GM12875 (cell line): ENCODE data around the gene TRUB2.

Experiments
- H3K4me3 ChIP-seq: one replicate; pipeline ENCODE4 v1.5.1; 2011; ENCODE audit warnings: low read depth, low read length, control low read depth
- CTCF ChIP-seq: IDR thresholded peaks from 2 replicates; pipeline ENCODE4 v1.5.1; 2011; ENCODE audit warnings: low read depth, mild to moderate bottlenecking, control low read depth, inconsistent platforms, low read length, moderate library complexity, borderline replicate concordance; ENCODE audit not compliant: insufficient read depth

Gene TRUB2

DNA sequence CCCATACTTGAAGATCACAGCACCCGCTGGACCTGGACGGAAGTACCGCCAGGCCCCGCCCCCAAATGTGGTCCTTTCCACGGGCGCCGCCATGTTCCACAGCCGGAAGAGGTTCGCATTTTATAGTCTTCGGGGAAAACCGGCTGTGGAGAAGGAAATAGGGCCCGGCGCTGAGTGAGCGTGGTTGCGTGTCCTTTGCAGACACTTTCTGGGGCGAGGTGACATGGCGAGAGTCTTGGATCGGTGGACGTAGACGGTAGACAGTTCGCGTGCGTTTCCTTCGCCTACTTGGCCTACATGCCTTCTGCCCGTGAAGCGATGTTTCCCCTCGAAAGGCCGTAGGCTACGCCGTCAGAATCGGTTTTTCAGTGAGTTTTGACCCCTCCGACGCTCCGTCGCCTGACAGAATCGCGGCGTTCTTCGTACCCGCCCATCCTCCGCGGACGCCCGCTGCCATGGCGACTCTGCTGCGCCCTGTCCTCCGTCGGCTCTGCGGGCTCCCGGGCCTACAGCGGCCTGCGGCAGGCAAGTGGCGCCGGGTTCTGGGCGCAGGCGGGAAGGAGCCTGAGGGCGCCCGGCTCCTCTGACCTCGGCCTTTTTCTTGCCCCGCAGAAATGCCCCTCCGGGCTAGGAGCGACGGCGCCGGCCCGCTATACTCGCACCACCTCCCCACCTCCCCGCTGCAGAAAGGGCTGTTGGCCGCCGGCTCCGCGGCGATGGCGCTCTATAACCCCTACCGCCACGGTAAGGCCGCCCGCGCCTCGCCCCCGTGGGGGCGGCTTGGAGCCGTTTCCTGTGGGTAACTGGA, at the start of gene TRUB2, which contains the start of gene COQ4:
TRUB2 (minus strand) TSS at position 44 of the 808 bp plus-strand sequence; CDS start at position 5, 39 bp downstream.
COQ4 (plus strand) TSS at position 436 of the 808 bp plus-strand sequence; CDS start at position 456, 20 bp downstream.
- H3K4me3 ChIP-seq: peak within 1 kb of the TSS; percentile 83
- no peak for TF ChIP-seq CTCF

DNA sequence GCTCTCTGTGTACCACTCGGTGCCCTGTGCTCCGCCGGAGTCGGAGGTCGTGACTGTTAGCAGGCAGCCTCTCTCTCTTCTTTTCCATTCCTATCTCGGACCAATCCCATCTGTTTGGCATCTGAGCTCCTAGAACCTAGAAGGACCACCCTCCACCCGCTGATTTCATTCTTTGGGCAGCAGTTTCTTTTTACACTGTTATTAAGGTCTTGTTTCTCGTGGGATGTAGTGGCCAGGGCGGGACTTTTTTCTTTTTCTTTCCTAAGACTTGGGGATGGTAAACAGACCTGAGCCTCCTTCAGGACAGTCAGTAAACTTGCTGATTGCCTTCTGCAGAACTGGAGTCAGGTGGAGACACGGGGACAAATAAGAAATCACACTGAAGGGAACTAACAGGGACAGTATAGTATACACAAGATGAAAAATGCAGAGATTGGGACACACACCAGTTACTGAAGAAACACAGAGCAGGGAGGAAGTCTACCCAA, 49.4 kb upstream of the TRUB2 start:
- peak overlapping the region; percentile 95 for H3K4me3 ChIP-seq

DNA sequence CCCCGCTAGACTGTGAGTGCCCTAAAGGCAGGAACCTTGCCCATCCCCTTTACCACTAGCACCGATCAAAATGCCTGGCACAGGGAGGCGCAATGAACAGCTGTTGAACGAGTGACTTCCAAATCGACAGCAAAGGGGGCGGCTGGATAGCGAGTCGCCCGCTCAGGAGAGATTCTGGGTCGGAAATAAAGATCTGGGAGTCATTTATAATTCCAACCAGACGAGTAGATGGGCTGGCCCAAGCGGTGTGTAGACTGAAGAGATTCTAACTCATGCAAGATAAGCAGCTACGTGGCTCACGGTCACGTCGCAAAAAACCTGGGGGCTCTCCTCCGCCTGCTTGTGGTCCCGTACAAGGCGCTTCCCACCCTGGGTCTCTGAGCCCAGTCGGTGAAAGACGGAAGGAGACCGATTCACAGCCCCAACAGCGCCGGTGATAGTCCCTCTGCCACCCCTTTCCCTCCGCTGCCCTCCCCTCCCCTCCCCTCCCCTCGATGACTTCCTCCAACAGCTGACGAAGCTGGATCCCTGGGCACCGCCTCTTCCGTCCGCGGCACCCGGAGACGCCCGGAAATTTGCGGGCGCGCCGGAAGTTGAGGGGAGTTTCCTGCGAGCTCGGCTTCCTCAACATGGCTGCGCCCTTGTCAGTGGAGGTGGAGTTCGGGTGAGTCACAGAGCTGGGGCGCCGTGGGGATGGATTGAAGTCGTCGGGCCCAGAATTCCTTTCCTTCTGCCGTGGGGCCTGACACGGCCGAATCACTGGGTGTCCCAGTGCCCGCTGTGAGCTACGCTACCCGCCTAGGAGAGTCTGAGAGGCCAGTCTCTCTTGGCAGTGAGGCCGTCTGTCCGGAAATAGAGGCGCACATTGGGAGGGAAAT, 48.7 kb upstream of the TRUB2 start, which contains the start of gene URM1:
URM1 (plus strand) TSS at position 623 of the 878 bp plus-strand sequence; CDS start at position 630, 7 bp downstream.
- TF ChIP-seq CTCF: no peak
- H3K4me3 ChIP-seq: peak within 1 kb of the TSS; percentile 95

More for the DNA sequence above, 49.4 kb upstream of the TRUB2 start:
- no peak for TF ChIP-seq CTCF

DNA sequence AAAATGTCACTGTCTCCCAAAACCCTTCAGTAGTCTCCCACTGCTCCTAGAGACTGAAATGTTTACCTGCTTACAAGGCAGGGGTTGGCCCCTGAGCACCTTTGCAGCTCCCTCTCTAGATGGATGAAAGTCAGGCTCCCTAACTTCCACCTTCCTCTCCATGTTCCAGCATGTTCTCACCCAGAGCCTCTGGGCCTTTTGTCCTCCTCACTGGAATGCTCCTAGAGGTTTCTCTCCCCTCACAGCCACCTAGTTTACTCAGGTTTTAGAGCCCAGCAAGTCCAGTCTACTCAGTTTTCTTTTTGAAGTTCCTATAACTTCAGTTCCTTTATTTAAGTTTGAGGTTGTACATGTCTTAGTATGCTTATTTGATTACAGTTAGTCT, 48.1 kb upstream of the TRUB2 start:
- H3K4me3 ChIP-seq: peak overlapping the region; percentile 95
- TF ChIP-seq CTCF: no peak

DNA sequence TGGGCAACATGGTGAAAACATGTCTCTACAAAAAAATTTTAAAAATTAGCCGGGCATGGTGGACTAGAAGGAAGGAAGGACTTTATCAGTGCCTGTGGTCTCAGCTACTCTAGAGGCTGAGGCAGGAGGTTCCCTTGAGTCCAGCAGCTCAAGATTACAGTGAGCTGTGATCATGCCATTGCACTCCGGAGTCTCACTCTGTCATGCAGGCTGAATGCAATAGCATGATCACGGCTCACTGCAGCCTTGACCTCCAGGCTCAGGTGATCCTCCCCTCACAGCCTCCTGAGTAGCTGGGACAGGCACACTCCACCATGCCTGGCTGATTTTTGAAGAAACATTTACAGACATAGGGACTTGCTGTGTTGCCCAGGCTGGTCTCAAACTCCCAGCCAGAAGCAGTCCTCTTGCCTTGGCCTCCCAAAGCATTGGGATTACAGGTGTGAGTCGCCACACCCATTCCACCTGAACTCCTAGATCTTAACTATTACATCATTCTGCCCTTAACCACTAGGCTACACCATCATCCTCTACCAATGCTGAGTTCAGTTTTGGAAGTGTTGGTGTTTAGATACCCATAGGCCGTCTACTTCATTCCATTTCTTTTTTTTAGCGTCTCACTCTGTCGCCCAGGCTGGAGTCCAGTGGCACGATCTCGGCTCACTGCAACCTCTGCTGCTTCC, 46.9 kb upstream of the TRUB2 start:
- H3K4me3 ChIP-seq: no peak overlapping the region
- no peak for TF ChIP-seq CTCF

GRCh38 chr9:128365525-128365924, 43.3 kb upstream of the TRUB2 start:
- no peak overlapping the region for H3K4me3 ChIP-seq
- no peak for TF ChIP-seq CTCF
